Activated naive CD8-positive, alpha-beta T cell (primary cell): ENCODE measurements around the gene ALPL.
"Not testable (repeated sequence)": the region's sequence is repeated elsewhere in the genome, so short reads cannot be mapped to it uniquely, and the experiment has no call there.

Experiments
- H3K27ac Mint-ChIP-seq: one replicate; pipeline ENCODE4 v1.8.0; 2021; ENCODE audit warnings: mixed read lengths
- H3K27me3 Mint-ChIP-seq: one replicate; pipeline ENCODE4 v1.8.0; 2021; ENCODE audit warnings: mixed read lengths
- H3K36me3 Mint-ChIP-seq: one replicate; pipeline ENCODE4 v1.8.0; 2021; ENCODE audit warnings: mixed read lengths
- H3K4me1 Mint-ChIP-seq: one replicate; pipeline ENCODE4 v1.8.0; 2021; ENCODE audit warnings: low read depth, mixed read lengths
- H3K4me3 Mint-ChIP-seq: one replicate; pipeline ENCODE4 v1.8.0; 2021; ENCODE audit warnings: mild to moderate bottlenecking, mixed read lengths
- H3K9me3 Mint-ChIP-seq: one replicate; pipeline ENCODE4 v1.8.0; 2021; ENCODE audit warnings: low read depth, mixed read lengths

Gene ALPL

GRCh38 chr1:21552715-21553114 is 43.5 kb downstream of the ALPL start:
- Mint-ChIP-seq H3K27me3 (peaks cover 11% of the 10 kb centered on the region), H3K4me1 (no peaks in the 10 kb centered on the region), H3K4me3 (no peak overlapping the region), H3K27ac (no peak overlapping the region), H3K9me3 (no peaks in the 10 kb centered on the region), H3K36me3 (no peaks in the 10 kb centered on the region)

- H3K27ac Mint-ChIP-seq = no peak overlapping the region
- no peak overlapping the region for H3K4me3 Mint-ChIP-seq
- peaks cover 11% of the 10 kb centered on the region for H3K27me3 Mint-ChIP-seq
- H3K36me3 Mint-ChIP-seq = no peaks in the 10 kb centered on the region
- H3K4me1 Mint-ChIP-seq = no peaks in the 10 kb centered on the region
- no peaks in the 10 kb centered on the region for H3K9me3 Mint-ChIP-seq
Measured at GRCh38 chr1:21553116-21553926, 44.1 kb downstream of the ALPL start.

GRCh38 chr1:21559788-21560567 is 50.8 kb downstream of the ALPL start:
- H3K9me3 Mint-ChIP-seq = no peaks in the 10 kb centered on the region
- H3K36me3 Mint-ChIP-seq = no peaks in the 10 kb centered on the region
- no peaks in the 10 kb centered on the region for H3K4me1 Mint-ChIP-seq
- H3K4me3 Mint-ChIP-seq = no peak overlapping the region
- no peak overlapping the region for H3K27ac Mint-ChIP-seq
- H3K27me3 Mint-ChIP-seq = peaks cover 4% of the 10 kb centered on the region

DNA sequence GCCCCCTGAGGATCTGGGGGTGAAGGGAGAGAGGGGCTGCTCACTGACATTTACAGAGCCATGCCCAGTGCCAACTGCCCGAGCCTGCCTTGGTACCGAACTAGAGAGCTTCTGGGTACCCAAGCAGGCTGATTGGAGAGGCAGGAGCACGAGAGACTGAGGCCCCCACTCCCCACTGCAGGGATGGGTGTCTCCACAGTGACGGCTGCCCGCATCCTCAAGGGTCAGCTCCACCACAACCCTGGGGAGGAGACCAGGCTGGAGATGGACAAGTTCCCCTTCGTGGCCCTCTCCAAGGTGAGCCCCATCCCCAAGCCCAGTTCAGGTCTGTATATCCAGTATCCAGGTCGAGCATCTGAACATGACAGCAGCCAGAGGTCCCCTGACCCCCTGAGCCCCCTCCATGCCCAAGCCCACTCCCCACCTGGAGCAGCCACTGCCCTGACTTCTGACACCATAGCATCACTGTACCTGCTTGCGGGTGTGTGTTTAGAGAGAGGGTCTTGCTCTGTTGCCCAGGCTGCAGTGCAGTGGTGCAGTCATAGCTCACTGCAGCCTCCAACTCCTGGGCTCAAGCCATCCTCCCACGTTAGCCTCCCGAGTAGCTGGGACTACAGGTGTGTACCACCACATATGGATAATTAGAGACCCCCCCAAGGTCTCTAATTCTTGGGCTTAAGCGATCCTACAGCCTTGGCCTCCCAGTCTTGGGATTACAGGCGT is 51.9 kb downstream of the ALPL start:
- Mint-ChIP-seq H3K36me3 (no peaks in the 10 kb centered on the region), H3K4me3 (no peak overlapping the region), H3K27ac (no peak overlapping the region), H3K9me3 (no peaks in the 10 kb centered on the region), H3K27me3 (peaks cover 4% of the 10 kb centered on the region), H3K4me1 (no peaks in the 10 kb centered on the region)

- no peak overlapping the region for H3K27ac Mint-ChIP-seq
Measured at GRCh38 chr1:21562896-21563295, 53.7 kb downstream of the ALPL start.

GRCh38 chr1:21563971-21564370 is 54.7 kb downstream of the ALPL start:
- Mint-ChIP-seq H3K9me3 (no peaks in the 10 kb centered on the region), H3K36me3 (no peaks in the 10 kb centered on the region), H3K27ac (no peak overlapping the region), H3K4me3 (no peak overlapping the region), H3K27me3 (no peaks in the 10 kb centered on the region), H3K4me1 (no peaks in the 10 kb centered on the region)

More at GRCh38 chr1:21562896-21563295, 53.7 kb downstream of the ALPL start:
- H3K9me3 Mint-ChIP-seq = no peaks in the 10 kb centered on the region
- no peaks in the 10 kb centered on the region for H3K27me3 Mint-ChIP-seq
- H3K36me3 Mint-ChIP-seq = no peaks in the 10 kb centered on the region
- H3K4me3 Mint-ChIP-seq = no peak overlapping the region
- H3K4me1 Mint-ChIP-seq = no peaks in the 10 kb centered on the region

DNA sequence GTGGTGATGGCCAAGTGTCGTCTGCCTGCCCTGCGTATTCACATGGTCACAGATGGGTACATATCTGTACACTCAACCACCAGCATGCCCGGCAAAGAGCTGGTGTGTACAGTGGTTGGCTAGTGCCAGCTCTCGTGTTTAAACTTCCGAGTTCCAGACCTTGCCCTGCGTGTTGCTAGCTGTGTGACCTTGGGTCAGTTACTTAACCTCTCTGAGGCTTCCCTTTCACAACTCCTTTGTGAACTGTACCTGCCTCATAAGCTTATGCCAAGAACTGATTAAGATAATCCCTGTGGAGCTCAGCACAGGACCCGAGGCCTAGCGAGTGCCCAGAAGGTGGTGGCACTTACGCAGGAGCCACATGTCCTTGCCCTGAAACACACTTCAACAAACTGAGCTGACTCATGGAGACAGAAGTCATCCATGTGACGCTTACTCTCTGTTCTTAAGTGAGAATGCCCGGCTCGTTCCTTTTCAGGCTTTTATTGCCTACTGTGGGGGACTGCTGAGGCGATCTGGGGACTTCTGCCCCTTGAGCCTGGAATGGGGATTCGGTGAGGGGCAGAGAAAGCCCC is 55.4 kb downstream of the ALPL start:
- H3K9me3 Mint-ChIP-seq = no peaks in the 10 kb centered on the region
- H3K27me3 Mint-ChIP-seq = no peaks in the 10 kb centered on the region
- no peak overlapping the region for H3K27ac Mint-ChIP-seq
- no peaks in the 10 kb centered on the region for H3K36me3 Mint-ChIP-seq
- no peaks in the 10 kb centered on the region for H3K4me1 Mint-ChIP-seq
- H3K4me3 Mint-ChIP-seq = no peak overlapping the region

DNA sequence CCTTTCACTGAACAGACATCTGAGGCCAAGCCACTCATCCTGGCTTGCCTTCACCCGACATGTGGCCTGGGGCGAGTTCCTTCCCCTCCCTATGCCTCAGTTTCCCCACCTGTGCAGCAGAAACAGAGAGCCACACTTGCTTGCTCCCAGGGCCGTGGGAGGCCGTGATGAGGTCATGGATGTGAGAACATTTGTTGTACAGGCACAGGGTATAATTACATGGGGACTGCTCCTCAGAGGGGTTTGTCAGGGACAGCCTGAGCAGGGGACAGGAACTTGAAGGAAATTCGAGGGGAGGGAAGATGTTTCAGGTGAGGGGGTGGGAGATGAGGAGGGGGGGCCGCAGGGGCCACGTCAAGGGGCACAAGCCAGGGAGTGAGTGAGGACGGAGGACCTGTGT is 56.1 kb downstream of the ALPL start:
- no peaks in the 10 kb centered on the region for H3K36me3 Mint-ChIP-seq
- no peak overlapping the region for H3K4me3 Mint-ChIP-seq
- no peak overlapping the region for H3K27ac Mint-ChIP-seq
- H3K9me3 Mint-ChIP-seq = no peaks in the 10 kb centered on the region
- no peaks in the 10 kb centered on the region for H3K4me1 Mint-ChIP-seq
- no peaks in the 10 kb centered on the region for H3K27me3 Mint-ChIP-seq

GRCh38 chr1:21566361-21566760 is 57.1 kb downstream of the ALPL start:
- not testable (repeated sequence) for H3K36me3 Mint-ChIP-seq, H3K9me3 Mint-ChIP-seq, H3K4me3 Mint-ChIP-seq, H3K27me3 Mint-ChIP-seq, H3K27ac Mint-ChIP-seq, H3K4me1 Mint-ChIP-seq

- no peaks in the 10 kb centered on the region for H3K4me1 Mint-ChIP-seq
- H3K4me3 Mint-ChIP-seq = no peak overlapping the region
- H3K27ac Mint-ChIP-seq = no peak overlapping the region
- peaks cover 3% of the 10 kb centered on the region for H3K27me3 Mint-ChIP-seq
- H3K36me3 Mint-ChIP-seq = no peaks in the 10 kb centered on the region
- no peaks in the 10 kb centered on the region for H3K9me3 Mint-ChIP-seq
Measured at GRCh38 chr1:21567241-21568005, 58.2 kb downstream of the ALPL start.

- Mint-ChIP-seq H3K4me3 (no peak overlapping the region), H3K4me1 (no peaks in the 10 kb centered on the region), H3K27me3 (peaks cover 3% of the 10 kb centered on the region), H3K9me3 (no peaks in the 10 kb centered on the region), H3K36me3 (no peaks in the 10 kb centered on the region), H3K27ac (no peak overlapping the region)
Measured at GRCh38 chr1:21568006-21568746, 59.0 kb downstream of the ALPL start.

- Mint-ChIP-seq H3K36me3 (no peaks in the 10 kb centered on the region), H3K4me3 (no peak overlapping the region), H3K27ac (no peak overlapping the region), H3K9me3 (no peaks in the 10 kb centered on the region), H3K4me1 (no peaks in the 10 kb centered on the region), H3K27me3 (peaks cover 6% of the 10 kb centered on the region)
Measured at GRCh38 chr1:21568809-21569385, 59.7 kb downstream of the ALPL start.

- peaks cover 10% of the 10 kb centered on the region for H3K27me3 Mint-ChIP-seq
- no peaks in the 10 kb centered on the region for H3K4me1 Mint-ChIP-seq
- no peak overlapping the region for H3K4me3 Mint-ChIP-seq
- H3K9me3 Mint-ChIP-seq = no peaks in the 10 kb centered on the region
- no peak overlapping the region for H3K27ac Mint-ChIP-seq
- no peaks in the 10 kb centered on the region for H3K36me3 Mint-ChIP-seq
Measured at GRCh38 chr1:21569820-21570527, 60.8 kb downstream of the ALPL start.
